Breast epithelium (tissue), 3 donors: Measurements from ENCODE around the gene GPC6.

Experiments used
- CTCF ChIP-seq, 3 donors: fragments of 450-650 bp; IDR thresholded peaks; one replicate each; pipeline ENCODE4 v1.5.1; 2016 to 2017; ENCODE audit warnings: antibody characterized with exemption in 3 of 3, mild to moderate bottlenecking in 3 of 3, moderate library complexity in 3 of 3
- POLR2A ChIP-seq: fragments of 450-650 bp; IDR thresholded peaks from one replicate; pipeline ENCODE4 v1.6.1; 2016; ENCODE audit warnings: antibody characterized with exemption, mild to moderate bottlenecking, moderate library complexity

GRCh38 chr13:93788456-93788855 lies 561.8 kb downstream of the GPC6 start:
- no peak for TF ChIP-seq POLR2A
- TF ChIP-seq CTCF (IDR thresholded peaks at IDR 0.05): no peak
